ENCODE data around the gene COL4A1.

GRCh38 chr13:110307767-110308655 is 1.1 kb upstream of the COL4A1 start:
- TF ChIP-seq POLR2A (IDR thresholded peaks at IDR 0.05; ENCODE audit: low read length), result no peak
- TF ChIP-seq GATA1 (IDR thresholded peaks at IDR 0.05; ENCODE audit: low read depth, low read length), result no peak
